ENCODE measurements around the gene PPP2R5C. TPM values are rescaled to one million over a fixed set of nuclear protein-coding genes. Genes with fewer than 3 reads are reported as not detected.

PPP2R5C gene
- total and polyA plus RNA-seq, 8 donors = 103 to 176 (median 112) TPM

DNA sequence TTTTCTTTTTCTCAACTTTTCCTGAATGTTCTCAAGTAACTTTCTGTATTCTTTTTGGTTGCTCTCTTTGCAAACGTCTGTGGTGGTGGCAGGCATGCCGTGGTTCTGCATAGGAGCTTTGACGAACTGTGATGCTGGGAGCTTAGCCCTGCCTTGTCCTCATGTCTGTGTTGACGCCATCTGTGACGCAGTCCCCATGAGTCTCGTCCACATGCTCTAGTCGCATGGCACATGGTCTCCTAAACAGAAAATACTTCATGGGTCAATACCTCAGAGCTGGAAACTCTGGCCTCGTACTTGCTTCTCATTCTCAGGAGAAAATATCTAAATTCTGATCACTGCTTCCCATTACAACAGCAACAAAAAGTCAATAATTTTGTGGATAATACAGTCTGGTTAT lies 152.6 kb downstream of the PPP2R5C start:
- no peaks in the 10 kb centered on the region for H3K27me3 ChIP-seq
- DNase-seq (no peak), ATAC-seq (no peak)
- no peaks in the 10 kb centered on the region for H3K9me3 ChIP-seq
- no peak overlapping the region for H3K4me3 ChIP-seq
- intact Hi-C loops (cut with DNase I) = no loop called here
- H3K4me1 ChIP-seq = no peaks in the 10 kb centered on the region
- TF ChIP-seq, protein P1, sequence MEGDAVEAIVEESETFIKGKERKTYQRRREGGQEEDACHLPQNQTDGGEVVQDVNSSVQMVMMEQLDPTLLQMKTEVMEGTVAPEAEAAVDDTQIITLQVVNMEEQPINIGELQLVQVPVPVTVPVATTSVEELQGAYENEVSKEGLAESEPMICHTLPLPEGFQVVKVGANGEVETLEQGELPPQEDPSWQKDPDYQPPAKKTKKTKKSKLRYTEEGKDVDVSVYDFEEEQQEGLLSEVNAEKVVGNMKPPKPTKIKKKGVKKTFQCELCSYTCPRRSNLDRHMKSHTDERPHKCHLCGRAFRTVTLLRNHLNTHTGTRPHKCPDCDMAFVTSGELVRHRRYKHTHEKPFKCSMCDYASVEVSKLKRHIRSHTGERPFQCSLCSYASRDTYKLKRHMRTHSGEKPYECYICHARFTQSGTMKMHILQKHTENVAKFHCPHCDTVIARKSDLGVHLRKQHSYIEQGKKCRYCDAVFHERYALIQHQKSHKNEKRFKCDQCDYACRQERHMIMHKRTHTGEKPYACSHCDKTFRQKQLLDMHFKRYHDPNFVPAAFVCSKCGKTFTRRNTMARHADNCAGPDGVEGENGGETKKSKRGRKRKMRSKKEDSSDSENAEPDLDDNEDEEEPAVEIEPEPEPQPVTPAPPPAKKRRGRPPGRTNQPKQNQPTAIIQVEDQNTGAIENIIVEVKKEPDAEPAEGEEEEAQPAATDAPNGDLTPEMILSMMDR (IDR thresholded peaks at IDR 0.05) = no peak
- H3K36me3 ChIP-seq = peaks cover 0 to 87% of the 10 kb centered on the region in 2 donors
- H3K27ac ChIP-seq = no peak overlapping the region

DNA sequence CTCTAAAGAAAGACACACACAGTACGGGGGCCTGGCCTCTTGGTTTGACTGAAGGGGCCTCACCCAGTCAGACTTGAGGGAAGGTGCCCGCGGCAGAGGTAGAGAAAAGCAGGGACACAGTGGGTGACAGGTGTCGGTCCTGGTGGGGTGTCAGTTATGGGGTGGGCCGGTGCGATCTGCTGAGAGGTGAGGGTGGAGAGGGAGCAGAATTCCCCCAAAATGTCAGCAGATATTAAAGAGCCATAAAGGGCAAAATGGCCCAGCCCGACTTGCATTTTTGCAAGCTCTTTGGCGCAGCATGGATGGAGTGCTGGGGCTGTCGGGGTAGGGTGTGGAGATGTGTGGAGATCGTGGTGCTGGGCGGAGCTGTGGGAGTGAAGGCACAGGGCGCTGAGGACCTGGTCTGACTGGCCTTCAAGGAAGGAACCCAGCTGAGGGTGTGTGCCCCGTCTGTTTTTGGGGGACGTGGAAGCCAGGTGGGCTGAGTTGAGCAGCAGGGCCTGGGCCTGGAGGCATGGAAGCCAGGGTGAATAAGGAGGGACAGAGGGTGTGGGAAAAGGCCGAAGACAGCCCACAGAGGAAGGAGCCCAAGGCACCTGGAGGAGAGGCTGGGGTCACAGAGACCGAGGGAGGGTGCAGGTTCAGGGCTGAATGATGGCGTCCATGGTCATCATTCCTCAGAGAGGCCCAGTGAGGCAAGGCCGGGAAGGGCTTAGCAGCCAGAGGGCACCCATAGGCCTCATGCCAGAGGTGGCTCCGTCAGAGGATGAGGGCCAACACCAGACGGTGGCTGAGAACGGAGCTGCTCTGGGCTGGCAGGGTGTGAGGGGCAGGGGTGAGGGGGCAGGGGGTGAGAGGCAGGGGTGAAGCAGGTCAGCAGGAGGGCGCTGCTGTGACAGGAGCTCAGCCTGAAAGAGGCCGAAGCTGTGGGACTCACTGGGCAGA lies 154.6 kb downstream of the PPP2R5C start:
- no peak for ATAC-seq
- intact Hi-C loops (cut with DNase I) = no loop called here
- H3K36me3 ChIP-seq = peaks cover 0 to 84% of the 10 kb centered on the region in 2 donors

DNA sequence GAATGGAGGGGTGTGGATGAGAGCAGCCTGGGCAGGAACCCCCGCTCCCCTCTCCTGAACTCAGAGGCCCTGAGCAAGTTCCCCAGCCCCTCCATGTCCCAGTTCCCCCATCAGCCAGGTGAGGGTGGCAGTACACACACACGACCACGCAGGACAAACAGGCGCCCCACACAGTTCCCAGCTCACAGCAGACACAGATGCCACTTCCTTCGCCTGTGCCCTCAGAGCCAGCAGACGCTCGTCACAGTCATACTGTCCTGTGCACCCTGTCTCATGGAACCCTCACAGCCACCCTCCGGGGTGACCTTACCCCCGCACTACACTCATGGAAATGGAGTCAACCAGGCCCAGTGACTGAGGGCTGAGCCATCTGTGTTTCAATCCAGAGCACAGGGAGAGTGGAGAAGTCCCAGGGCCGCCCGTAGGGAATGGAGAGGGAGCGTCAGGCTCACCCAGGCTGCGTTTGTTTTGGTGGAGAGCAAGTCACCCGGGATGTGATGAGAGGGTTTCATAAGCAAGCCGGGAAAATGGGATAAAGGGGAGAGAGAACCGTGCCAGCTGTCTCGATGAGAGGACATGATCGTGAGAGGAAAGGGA lies 155.4 kb downstream of the PPP2R5C start:
- intact Hi-C loops (cut with DNase I) = no loop called here

More for the DNA sequence above, 154.6 kb downstream of the PPP2R5C start:
- Histone ChIP-seq H3K27ac (no peak overlapping the region), H3K4me1 (no peaks in the 10 kb centered on the region), H3K9me3 (no peaks in the 10 kb centered on the region), H3K27me3 (no peaks in the 10 kb centered on the region), H3K4me3 (no peak overlapping the region)
- no peak for DNase-seq
- TF ChIP-seq, protein P1 (IDR thresholded peaks at IDR 0.05) = no peak

DNA sequence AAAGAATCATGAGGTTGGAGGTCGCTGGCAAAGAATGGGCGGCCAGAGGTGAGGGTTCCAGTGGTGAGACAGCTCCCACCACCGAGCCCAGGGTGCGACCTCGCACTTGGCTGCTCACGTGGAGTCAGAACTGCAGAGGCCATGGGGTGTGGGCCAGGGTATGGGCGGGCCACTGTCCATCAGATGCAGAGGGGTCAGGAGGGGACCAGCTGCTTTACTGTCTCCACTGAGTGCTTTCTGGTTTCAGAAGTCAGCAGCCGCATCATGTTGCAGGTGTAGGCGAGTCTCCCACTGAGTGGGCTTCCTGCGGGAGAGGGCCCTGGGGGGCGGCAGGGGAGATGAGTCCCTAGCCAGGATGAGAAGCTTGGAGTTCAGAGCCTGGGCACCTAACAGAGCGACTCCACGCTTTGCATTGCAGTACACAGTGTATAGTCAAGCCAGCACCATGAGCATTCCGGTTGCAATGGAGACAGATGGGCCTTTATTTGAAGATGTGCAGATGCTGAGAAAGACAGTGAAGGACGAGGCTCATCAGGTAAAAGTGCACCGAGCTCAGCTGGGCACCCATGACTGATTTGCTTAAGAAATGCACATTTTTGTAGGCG lies 156.0 kb downstream of the PPP2R5C start:
- Histone ChIP-seq H3K27me3 (no peaks in the 10 kb centered on the region), H3K4me1 (no peaks in the 10 kb centered on the region), H3K9me3 (no peaks in the 10 kb centered on the region), H3K4me3 (no peak overlapping the region), H3K36me3 (peaks cover 0 to 84% of the 10 kb centered on the region in 2 donors), H3K27ac (no peak overlapping the region)
- intact Hi-C loops (cut with DNase I) = no loop called here
- DNase-seq = no peak
- TF ChIP-seq, protein P1 (IDR thresholded peaks at IDR 0.05) = no peak
- ATAC-seq = no peak

More for the DNA sequence above, 155.4 kb downstream of the PPP2R5C start:
- H3K27ac ChIP-seq = no peak overlapping the region
- H3K9me3 ChIP-seq = no peaks in the 10 kb centered on the region
- no peaks in the 10 kb centered on the region for H3K27me3 ChIP-seq
- no peak overlapping the region for H3K4me3 ChIP-seq
- TF ChIP-seq, protein P1 (IDR thresholded peaks at IDR 0.05) = no peak
- no peaks in the 10 kb centered on the region for H3K4me1 ChIP-seq
- DNase-seq (no peak), ATAC-seq (no peak)
- peaks cover 0 to 82% of the 10 kb centered on the region in 2 donors for H3K36me3 ChIP-seq

Data from left lung (tissue), 10 donors.